K562 (cell line): ENCODE measurements around the gene CDK4. TPM values are rescaled to one million over a fixed set of nuclear protein-coding genes. Genes with fewer than 3 reads are reported as not detected.

Source experiments
- ATAC-seq: fragments of 200-7000 bp; cut with Tn5 transposase; 3 replicates; pipeline ENCODE4 v1.9.1; 2020; ENCODE audit warnings: moderate library complexity
- BruUV-seq: library from RNA; stranded (reverse); fragments of 400-500 nt; replicated peaks from 2 replicates; lab custom pipeline; 2021; lab: Mats Ljungman, UMichigan
- CTCF ChIA-PET: fragments of 300-600 bp; formaldehyde crosslinking; extraction: SDS; loops from one replicate; lab custom pipeline; 2021; ENCODE audit warnings: low intra/inter-chr PET ratio; lab: Yijun Ruan, JAX
- POLR2A ChIA-PET: fragments of 300-600, 350-650 bp; sonication (Branson Sonifier 250); formaldehyde crosslinking; extraction: SDS; loops from one replicate; lab custom pipeline; 2021; ENCODE audit warnings: antibody characterized with exemption, inconsistent platforms; lab: Yijun Ruan, JAX
- DNase-seq, 4 experiments: peaks; one replicate each; pipeline versions ENCODE4 v3.0.0 to v3.0.0-alpha.2; 2011 to 2018; ENCODE audit warnings: low spot score in 3 of 4, mixed read lengths in 3 of 4; ENCODE audit errors: extremely low read depth in 1 of 4
- FAIRE-seq: peaks from 2 replicates; lab custom pipeline; 2011; peaks lifted over from hg19 to GRCh38; lab: Jason Lieb, UNC
- H2AFZ ChIP-seq: 2 replicates; pipeline ENCODE4 v1.6.0; 2011; ENCODE audit warnings: low read depth, low read length, control low read depth, inconsistent platforms
- H3K27ac ChIP-seq: fragments of 200-600 bp; 3 replicates; pipeline ENCODE4 v1.8.0; 2011; ENCODE audit warnings: low read depth, mild to moderate bottlenecking, control low read depth, inconsistent platforms, low read length, moderate library complexity, mixed read lengths; ENCODE audit errors: extremely low read depth
- H3K27me3 ChIP-seq, 2 experiments: fragments of 300-600 bp in 1 of 2; 2 replicates in 1 of 2; 3 replicates in 1 of 2; pipeline versions ENCODE4 v1.6.0 to v1.8.0; 2011; ENCODE audit warnings: inconsistent platforms in 2 of 2, low read length in 2 of 2, mild to moderate bottlenecking in 1 of 2, mixed read lengths in 1 of 2, moderate library complexity in 1 of 2; ENCODE audit not compliant: control insufficient read depth in 2 of 2, insufficient read depth in 2 of 2
- H3K36me3 ChIP-seq: fragments of 300-600 bp; 3 replicates; pipeline ENCODE4 v1.8.0; 2011; ENCODE audit warnings: mild to moderate bottlenecking, low read length, inconsistent platforms; ENCODE audit not compliant: control insufficient read depth, insufficient read depth
- H3K4me1 ChIP-seq, 2 experiments: fragments of 200-600 bp in 1 of 2; replicated peaks in 1 of 2; 2 replicates in 1 of 2; 3 replicates in 1 of 2; pipeline versions ENCODE4 v1.5.1 to v1.8.0; 2011; ENCODE audit warnings: inconsistent platforms in 2 of 2, low read length in 2 of 2, mild to moderate bottlenecking in 1 of 2, mixed read lengths in 1 of 2, moderate library complexity in 1 of 2; ENCODE audit not compliant: control insufficient read depth in 2 of 2, insufficient read depth in 2 of 2
- H3K4me2 ChIP-seq: 2 replicates; pipeline ENCODE4 v1.6.1; 2011; ENCODE audit warnings: low read length, control low read depth, inconsistent platforms, mixed read lengths; ENCODE audit not compliant: insufficient read depth
- H3K4me3 ChIP-seq: fragments of 200-600 bp; sonication (generic), shearing (Covaris generic); 2 replicates; pipeline ENCODE4 v1.5.1; 2016; ENCODE audit warnings: control low read depth, inconsistent platforms
- H3K79me2 ChIP-seq: fragments of 200-600 bp; 3 replicates; pipeline ENCODE4 v1.8.0; 2011; ENCODE audit warnings: low read length, inconsistent platforms; ENCODE audit not compliant: control insufficient read depth, insufficient read depth
- H3K9ac ChIP-seq, 2 experiments: 2 replicates each; pipeline versions ENCODE4 v1.6.0 to v1.6.1; 2011; ENCODE audit warnings: low read depth in 2 of 2, low read length in 2 of 2, control low read depth in 1 of 2, inconsistent platforms in 1 of 2, mild to moderate bottlenecking in 1 of 2, mixed read lengths in 1 of 2; ENCODE audit not compliant: insufficient read depth in 1 of 2
- H3K9me1 ChIP-seq: one replicate; pipeline ENCODE4 v1.6.0; 2011; ENCODE audit warnings: inconsistent platforms, mild to moderate bottlenecking, low read length, moderate library complexity; ENCODE audit not compliant: control insufficient read depth, insufficient read depth
- H3K9me3 ChIP-seq: replicated peaks from 2 replicates; pipeline ENCODE4 v1.5.1; 2011; ENCODE audit warnings: low read depth, low read length, inconsistent platforms; ENCODE audit not compliant: control insufficient read depth, insufficient read depth
- H4K20me1 ChIP-seq: replicated peaks from 2 replicates; pipeline ENCODE4 v1.6.1; 2011; ENCODE audit warnings: low read length, inconsistent platforms, mixed read lengths; ENCODE audit not compliant: control insufficient read depth, insufficient read depth
- BDP1 ChIP-seq: IDR thresholded peaks from 3 replicates; pipeline ENCODE4 v1.6.1; 2011; ENCODE audit not compliant: insufficient read length, insufficient read depth
- DDX20 ChIP-seq: fragments of 450-650 bp; IDR thresholded peaks from 2 replicates; pipeline ENCODE4 v1.6.1; 2016; ENCODE audit warnings: missing genetic modification characterization, low read depth, mild to moderate bottlenecking, missing compliant biosample characterization, moderate library complexity
- E2F3 ChIP-seq: fragments of 250-450 bp; sonication (Bioruptor Pico); IDR thresholded peaks from 2 replicates; pipeline ENCODE4 v1.4.0; 2020; ENCODE audit warnings: mild to moderate bottlenecking
- ETV5 ChIP-seq: sonication (generic); formaldehyde crosslinking; IDR thresholded peaks from 2 replicates; pipeline ENCODE4 v1.4.0; 2020; ENCODE audit warnings: low read depth, mild to moderate bottlenecking, missing genetic modification reagents
- HDAC6 ChIP-seq: IDR thresholded peaks from 2 replicates; pipeline ENCODE4 v1.6.1; 2012; ENCODE audit warnings: low read depth, mild to moderate bottlenecking, control low read depth, inconsistent platforms, low read length, moderate library complexity
- KDM4B ChIP-seq, 2 experiments: fragments of 450-650 bp in 1 of 2; sonication (generic) in 1 of 2; IDR thresholded peaks; 2 replicates each; pipeline ENCODE4 v1.6.1; 2016 to 2017; ENCODE audit warnings: borderline replicate concordance in 2 of 2, antibody characterized with exemption in 1 of 2, low read depth in 1 of 2, mild to moderate bottlenecking in 1 of 2
- PHF20 ChIP-seq: fragments of 450-650 bp; IDR thresholded peaks from 2 replicates; pipeline ENCODE4 v1.6.1; 2018; ENCODE audit not compliant: partially characterized antibody
- POLR2B ChIP-seq: fragments of 450-650 bp; IDR thresholded peaks from 2 replicates; pipeline ENCODE4 v1.6.1; 2018; ENCODE audit warnings: low read depth; ENCODE audit not compliant: partially characterized antibody
- POLR3G ChIP-seq: IDR thresholded peaks from 2 replicates; pipeline ENCODE4 v1.6.1; 2011; ENCODE audit not compliant: insufficient read length, insufficient replicate concordance; ENCODE audit errors: extremely low read depth
- PTRF ChIP-seq: fragments of 450-650 bp; IDR thresholded peaks from 2 replicates; pipeline ENCODE4 v1.6.1; 2016; ENCODE audit warnings: mild to moderate bottlenecking, missing genetic modification characterization, missing compliant biosample characterization
- TAL1 ChIP-seq: fragments of 450-650 bp; IDR thresholded peaks from 2 replicates; pipeline ENCODE4 v1.6.1; 2016; ENCODE audit warnings: mild to moderate bottlenecking
- ZFP1 ChIP-seq: fragments of 450-650 bp; formaldehyde crosslinking; IDR thresholded peaks from 2 replicates; pipeline ENCODE4 v1.4.0; 2020; ENCODE audit warnings: mild to moderate bottlenecking, mixed read lengths
- ZNF175 ChIP-seq: fragments of 200-800 bp; sonication (Bioruptor generic); IDR thresholded peaks from 2 replicates; pipeline ENCODE4 v1.6.1; 2016; ENCODE audit warnings: low read depth, mild to moderate bottlenecking, missing genetic modification characterization, missing compliant biosample characterization
- ZNF699 ChIP-seq: fragments of 250-450 bp; sonication (Bioruptor Pico); IDR thresholded peaks from 2 replicates; pipeline ENCODE4 v1.8.0; 2021; ENCODE audit warnings: mild to moderate bottlenecking, moderate library complexity; ENCODE audit not compliant: insufficient replicate concordance
- WGBS: fragments of 100-300 bp; shearing (Covaris generic); methylation state at CpG from one replicate; pipeline ENCODE4 v1.1.6; 2016; ENCODE audit warnings: low coverage, mixed read lengths; ENCODE audit not compliant: insufficient coverage; ENCODE audit errors: missing lambda C conversion rate; 5-methylcytosine and 5-hydroxymethylcytosine counted together
- in situ Hi-C: fragments of 300-500 bp; cut with MboI; formaldehyde crosslinking; loops from 4 replicates; pipeline ENCODE4 v1.15.0; 2018; ENCODE audit warnings: inconsistent platforms, mixed read lengths
- intact Hi-C: fragments of 100-400 bp; cut with micrococcal nuclease; formaldehyde crosslinking; loops from 2 replicates; pipeline ENCODE4 v1.14.2; 2022
- polyA plus RNA-seq, 8 experiments: library from polyadenylated mRNA; depleted of rRNA in 4 of 8; stranded (reverse) in 5 of 8; unstranded in 3 of 8; fragments of >200 nt; fragmentation: Nextera tagmentation in 2 of 8; fragmentation: Illumina TruSeq in 1 of 8; extraction: Ambion mirVana in 2 of 8; extraction: Trizol in 1 of 8; gene quantifications; 2 replicates each; pipeline versions ENCODE4 v1.2.1 to v1.2.3, GENCODE V29; 2011 to 2014; ENCODE audit warnings: inconsistent platforms in 1 of 8, missing spikeins in 1 of 8
- total RNA-seq, 7 experiments: library from RNA; depleted of rRNA in 6 of 7; stranded (reverse); fragments of >200 nt in 6 of 7; fragmentation: Illumina TruSeq in 2 of 7; extraction: Trizol in 2 of 7; gene quantifications; 2 replicates each; pipeline versions ENCODE4 v1.2.1 to v1.2.3, GENCODE V29; 2011 to 2021; ENCODE audit warnings: low replicate concordance in 1 of 7
- TF ChIP-seq, protein P1 (sequence below), 3 experiments: IDR thresholded peaks in 2 of 3; conservative IDR thresholded peaks in 1 of 3; 2 replicates each; pipeline ENCODE4 v1.5.1; 2011 to 2012; ENCODE audit warnings: low read length in 3 of 3, mild to moderate bottlenecking in 3 of 3, control low read depth in 2 of 3, improper control_type of control experiment in 1 of 3, inconsistent platforms in 1 of 3, low read depth in 1 of 3, mixed read lengths in 1 of 3, moderate library complexity in 1 of 3; ENCODE audit not compliant: insufficient read depth in 2 of 3

The CDK4 gene
- total and polyA plus RNA-seq, 9 of the 15 experiments (the other 6 are each of a cell fraction or from before 2014, with no cell fraction given) = 37.8 to 436 (median 238) TPM

DNA sequence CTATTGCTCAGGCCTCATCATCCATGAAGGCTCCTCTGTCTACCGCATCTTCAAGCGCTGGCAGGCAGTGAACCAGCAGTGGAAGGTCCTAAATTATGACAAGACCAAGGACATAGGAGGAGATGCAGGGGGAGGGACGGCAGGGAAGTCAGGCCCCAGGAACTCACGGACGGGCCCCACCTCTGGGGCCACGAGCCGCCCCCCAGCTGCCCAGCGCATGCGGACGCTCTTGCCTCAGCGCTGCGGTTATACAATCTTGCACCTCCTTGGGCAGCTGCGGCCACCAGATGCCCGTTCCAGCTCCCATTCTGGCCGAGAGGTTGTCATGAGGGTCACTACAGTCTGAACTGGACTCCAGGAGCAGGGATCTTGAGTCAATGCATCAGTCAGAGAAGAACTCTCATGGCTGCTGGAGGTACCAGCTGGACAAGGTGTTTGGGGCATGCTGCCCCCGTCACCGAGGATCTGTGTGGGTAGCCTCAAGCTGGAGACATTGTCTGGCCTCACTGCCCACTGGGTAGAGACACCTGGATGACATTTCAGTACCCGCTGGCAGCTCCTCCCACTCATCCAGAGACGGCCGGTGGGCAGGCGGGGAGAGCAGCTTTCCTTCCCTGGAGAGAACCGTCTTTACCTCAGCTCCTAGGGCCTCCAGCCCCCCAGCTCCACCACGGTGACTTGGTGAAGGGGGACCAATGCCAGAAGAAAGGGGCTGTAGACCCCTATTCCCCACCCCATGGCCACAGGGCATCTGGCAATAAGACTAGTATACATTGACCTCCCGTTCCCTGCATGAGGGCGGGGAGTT is 6.6 kb upstream of the CDK4 start:
- Histone ChIP-seq H3K79me2 (peaks cover 11% of the 10 kb centered on the region; the same call in 2 of the 3 replicates), H4K20me1 (no peaks in the 10 kb centered on the region), H3K4me3 (no peak overlapping the region), H3K9ac (peak overlapping the region in 1 of 2 experiments; percentile 21; a peak in 1 of 4 replicates), H3K36me3 (peaks cover 15% of the 10 kb centered on the region; the same call in 2 of the 3 replicates), H3K27me3 (no peaks in the 10 kb centered on the region), H3K9me3 (no peaks in the 10 kb centered on the region), H3K27ac (no peak overlapping the region), H3K9me1 (no peaks in the 10 kb centered on the region), H3K4me2 (no peak overlapping the region), H3K4me1 (peaks cover 17 to 28% of the 10 kb centered on the region in 2 experiments), H2AFZ (no peak overlapping the region)
- no peak for ATAC-seq
- DNase-seq = no peak
- ChIA-PET CTCF (interaction anchor here (0.5 to 1.4 kb wide), 2 partner anchors 147 to 495 kb away, joined by 3 to 6 read pairs; no protein-coding TSS in a partner anchor), POLR2A (interaction anchor here (0.6 to 2.3 kb wide), 4 partner anchors 9 to 14 kb away, joined by 3 to 11 read pairs (median 4); partner anchors contain the start of genes EEF1AKMT3, METTL1 and TSPAN31)
- WGBS = 82% methylated on average over 23 of the region's 25 CpGs
- in situ Hi-C loops = no loop called here
- TF ChIP-seq KDM4B (IDR thresholded peaks at IDR 0.05; ENCODE audit: borderline replicate concordance in 2 of 2, low read depth in 1 of 2) = no peak
- TF ChIP-seq ZFP1 (CRISPR knock-in tag) = no peak
- TF ChIP-seq, protein P1, sequence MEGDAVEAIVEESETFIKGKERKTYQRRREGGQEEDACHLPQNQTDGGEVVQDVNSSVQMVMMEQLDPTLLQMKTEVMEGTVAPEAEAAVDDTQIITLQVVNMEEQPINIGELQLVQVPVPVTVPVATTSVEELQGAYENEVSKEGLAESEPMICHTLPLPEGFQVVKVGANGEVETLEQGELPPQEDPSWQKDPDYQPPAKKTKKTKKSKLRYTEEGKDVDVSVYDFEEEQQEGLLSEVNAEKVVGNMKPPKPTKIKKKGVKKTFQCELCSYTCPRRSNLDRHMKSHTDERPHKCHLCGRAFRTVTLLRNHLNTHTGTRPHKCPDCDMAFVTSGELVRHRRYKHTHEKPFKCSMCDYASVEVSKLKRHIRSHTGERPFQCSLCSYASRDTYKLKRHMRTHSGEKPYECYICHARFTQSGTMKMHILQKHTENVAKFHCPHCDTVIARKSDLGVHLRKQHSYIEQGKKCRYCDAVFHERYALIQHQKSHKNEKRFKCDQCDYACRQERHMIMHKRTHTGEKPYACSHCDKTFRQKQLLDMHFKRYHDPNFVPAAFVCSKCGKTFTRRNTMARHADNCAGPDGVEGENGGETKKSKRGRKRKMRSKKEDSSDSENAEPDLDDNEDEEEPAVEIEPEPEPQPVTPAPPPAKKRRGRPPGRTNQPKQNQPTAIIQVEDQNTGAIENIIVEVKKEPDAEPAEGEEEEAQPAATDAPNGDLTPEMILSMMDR (IDR thresholded peaks at IDR 0.05 in 2 of 3, conservative IDR thresholded peaks at IDR 0.05 in 1 of 3; ENCODE audit: insufficient read depth in 2 of 3, low read depth in 1 of 3, low read length in 3 of 3) = no peak
- no peak for TF ChIP-seq TAL1
- TF ChIP-seq ZNF175 (CRISPR knock-in tag) = no peak
- no peak for TF ChIP-seq DDX20
- TF ChIP-seq POLR3G = no peak
- TF ChIP-seq PTRF (tag) = no peak
- TF ChIP-seq BDP1 = no peak
- TF ChIP-seq ZNF699 = no peak
- TF ChIP-seq PHF20 = no peak
- no peak for TF ChIP-seq ETV5 (CRISPR knock-in tag)
- no peak for TF ChIP-seq POLR2B
- no peak for TF ChIP-seq E2F3 (CRISPR knock-in tag)
- no peak for TF ChIP-seq HDAC6
- FAIRE-seq = no peak
- intact Hi-C loops = loop anchor here (2.0 kb wide), 1 partner anchor 56 kb away; no protein-coding TSS in a partner anchor
- no TSS peak for BruUV-seq
